Measurements from ENCODE around the gene CHAF1A.

- TF ChIP-seq CTCF (IDR thresholded peaks at IDR 0.05): no peak
- TF ChIP-seq ZFX (IDR thresholded peaks at IDR 0.05; ENCODE audit: borderline replicate concordance): no peak
Observed at GRCh38 chr19:4367336-4367723, 35.1 kb upstream of the CHAF1A start.

All from 22Rv1 (cell line).